Hepatocyte (in vitro differentiated cells): ENCODE results near the gene ZIM2. TPM values are rescaled to one million over a fixed set of nuclear protein-coding genes. Genes with fewer than 3 reads are reported as not detected.

Experiments used
- DNase-seq: peaks from one replicate; pipeline ENCODE4 v3.0.0-alpha.2; 2016; ENCODE audit warnings: low spot score
- H2AFZ ChIP-seq: fragments of 200-600 bp; sonication (generic); 2 replicates; pipeline ENCODE4 v1.6.0; 2016; ENCODE audit warnings: antibody characterized with exemption, mild to moderate bottlenecking
- H3K27ac ChIP-seq: fragments of 200-600 bp; sonication (generic); 2 replicates; pipeline ENCODE4 v1.5.1; 2016; ENCODE audit warnings: mild to moderate bottlenecking
- H3K27me3 ChIP-seq: fragments of 200-600 bp; sonication (generic); 2 replicates; pipeline ENCODE4 v1.6.1; 2016
- H3K36me3 ChIP-seq: fragments of 200-600 bp; sonication (generic); replicated peaks from 2 replicates; pipeline ENCODE4 v1.5.1; 2016; ENCODE audit warnings: low read depth; ENCODE audit not compliant: insufficient read depth
- H3K4me1 ChIP-seq: fragments of 200-600 bp; sonication (generic); 2 replicates; pipeline ENCODE4 v1.5.1; 2016; ENCODE audit warnings: mild to moderate bottlenecking, moderate library complexity; ENCODE audit not compliant: insufficient read depth
- H3K4me2 ChIP-seq: fragments of 200-600 bp; sonication (generic); 2 replicates; pipeline ENCODE4 v1.6.0; 2016
- H3K4me3 ChIP-seq: fragments of 200-600 bp; sonication (generic); 2 replicates; pipeline ENCODE4 v1.5.1; 2016; ENCODE audit warnings: mild to moderate bottlenecking
- H3K79me2 ChIP-seq: fragments of 200-600 bp; sonication (generic); 2 replicates; pipeline ENCODE4 v1.6.0; 2017; ENCODE audit warnings: mild to moderate bottlenecking
- H3K9me2 ChIP-seq: fragments of 200-600 bp; sonication (generic); replicated peaks from 2 replicates; pipeline ENCODE4 v1.6.0; 2017; ENCODE audit warnings: mild to moderate bottlenecking; ENCODE audit not compliant: insufficient read depth
- H3K9me3 ChIP-seq: fragments of 200-600 bp; sonication (generic); 2 replicates; pipeline ENCODE4 v1.5.1; 2016; ENCODE audit warnings: low read depth, mild to moderate bottlenecking
- H4K20me1 ChIP-seq: fragments of 200-600 bp; sonication (generic); 2 replicates; pipeline ENCODE4 v1.6.0; 2016; ENCODE audit warnings: mild to moderate bottlenecking; ENCODE audit not compliant: insufficient read depth, poor library complexity, severe bottlenecking
- EZH2 ChIP-seq: fragments of 200-600 bp; sonication (generic); IDR thresholded peaks from 2 replicates; pipeline ENCODE4 v1.6.1; 2016; ENCODE audit warnings: antibody characterized with exemption, mild to moderate bottlenecking, borderline replicate concordance
- EZH2phosphoT487 ChIP-seq: fragments of 200-600 bp; sonication (generic); IDR thresholded peaks from one replicate; pipeline ENCODE4 v1.6.1; 2018; ENCODE audit warnings: antibody characterized with exemption, mild to moderate bottlenecking, low read depth, moderate library complexity; ENCODE audit not compliant: unreplicated experiment, severe bottlenecking
- WGBS: methylation state at CpG from one replicate; pipeline ENCODE4 v1.1.6; 2016; ENCODE audit warnings: low lambda C conversion rate; ENCODE audit errors: missing lambda C conversion rate; 5-methylcytosine and 5-hydroxymethylcytosine counted together
- polyA plus RNA-seq: library from polyadenylated mRNA; unstranded; fragments of >200 nt; fragmentation: Nextera tagmentation; extraction: Ambion mirVana; gene quantifications from 2 replicates; pipeline ENCODE4 v1.2.1, GENCODE V29; 2016
- total RNA-seq: library from RNA; depleted of rRNA; stranded (reverse); fragments of >200 nt; gene quantifications from 2 replicates; pipeline ENCODE4 v1.2.3, GENCODE V29; 2014
- TF ChIP-seq, protein P1 (sequence below): fragments of 200-600 bp; sonication (generic); IDR thresholded peaks from 2 replicates; pipeline ENCODE4 v1.5.1; 2016; ENCODE audit warnings: antibody characterized with exemption, mild to moderate bottlenecking; ENCODE audit not compliant: poor library complexity

Gene ZIM2
- total and polyA plus RNA-seq, 2 experiments from 2014 or later, result not detected

DNA sequence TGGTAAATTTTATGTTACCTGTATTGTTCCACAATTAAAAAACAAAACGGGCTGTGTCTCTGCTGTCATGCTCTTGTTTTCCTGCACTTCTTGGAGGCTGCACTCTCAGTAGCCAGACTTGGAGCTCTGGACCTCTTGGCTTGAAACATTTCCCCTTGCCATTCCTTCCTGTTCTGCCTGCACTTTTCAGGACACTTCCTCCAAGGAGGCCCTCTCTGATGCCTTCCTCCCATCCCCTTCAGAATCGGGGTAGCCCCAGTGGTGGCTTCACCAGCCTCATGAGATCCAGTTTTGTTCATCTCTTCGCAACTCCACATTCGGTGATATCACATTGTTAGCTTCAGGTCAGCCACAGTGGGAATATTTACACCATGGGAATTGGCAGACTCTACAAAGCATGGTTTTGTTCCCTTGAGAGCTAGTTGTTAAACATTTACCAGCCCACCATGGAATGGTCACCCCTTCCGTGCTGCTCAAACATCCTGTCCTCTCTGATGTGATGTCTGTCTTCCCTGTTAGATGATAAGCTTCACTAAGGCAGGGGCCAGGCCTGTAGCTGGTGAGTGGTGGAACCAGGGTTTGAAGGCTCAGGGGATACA lies 40.2 kb upstream of the ZIM2 start:
- Histone ChIP-seq H3K4me2 (no peak overlapping the region), H3K4me1 (no peaks in the 10 kb centered on the region), H2AFZ (no peak overlapping the region), H3K4me3 (no peak overlapping the region), H3K9me3 (no peaks in the 10 kb centered on the region), H3K36me3 (no peaks in the 10 kb centered on the region), H3K27me3 (no peaks in the 10 kb centered on the region), H3K27ac (no peak overlapping the region), H3K9me2 (no peaks in the 10 kb centered on the region), H3K79me2 (no peaks in the 10 kb centered on the region), H4K20me1 (no peaks in the 10 kb centered on the region)
- 72% methylated on average over 5 of the region's 5 CpGs for WGBS
- TF ChIP-seq EZH2phosphoT487, result no peak
- no peak for TF ChIP-seq EZH2
- TF ChIP-seq, protein P1, sequence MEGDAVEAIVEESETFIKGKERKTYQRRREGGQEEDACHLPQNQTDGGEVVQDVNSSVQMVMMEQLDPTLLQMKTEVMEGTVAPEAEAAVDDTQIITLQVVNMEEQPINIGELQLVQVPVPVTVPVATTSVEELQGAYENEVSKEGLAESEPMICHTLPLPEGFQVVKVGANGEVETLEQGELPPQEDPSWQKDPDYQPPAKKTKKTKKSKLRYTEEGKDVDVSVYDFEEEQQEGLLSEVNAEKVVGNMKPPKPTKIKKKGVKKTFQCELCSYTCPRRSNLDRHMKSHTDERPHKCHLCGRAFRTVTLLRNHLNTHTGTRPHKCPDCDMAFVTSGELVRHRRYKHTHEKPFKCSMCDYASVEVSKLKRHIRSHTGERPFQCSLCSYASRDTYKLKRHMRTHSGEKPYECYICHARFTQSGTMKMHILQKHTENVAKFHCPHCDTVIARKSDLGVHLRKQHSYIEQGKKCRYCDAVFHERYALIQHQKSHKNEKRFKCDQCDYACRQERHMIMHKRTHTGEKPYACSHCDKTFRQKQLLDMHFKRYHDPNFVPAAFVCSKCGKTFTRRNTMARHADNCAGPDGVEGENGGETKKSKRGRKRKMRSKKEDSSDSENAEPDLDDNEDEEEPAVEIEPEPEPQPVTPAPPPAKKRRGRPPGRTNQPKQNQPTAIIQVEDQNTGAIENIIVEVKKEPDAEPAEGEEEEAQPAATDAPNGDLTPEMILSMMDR, result no peak
- no peak for DNase-seq

DNA sequence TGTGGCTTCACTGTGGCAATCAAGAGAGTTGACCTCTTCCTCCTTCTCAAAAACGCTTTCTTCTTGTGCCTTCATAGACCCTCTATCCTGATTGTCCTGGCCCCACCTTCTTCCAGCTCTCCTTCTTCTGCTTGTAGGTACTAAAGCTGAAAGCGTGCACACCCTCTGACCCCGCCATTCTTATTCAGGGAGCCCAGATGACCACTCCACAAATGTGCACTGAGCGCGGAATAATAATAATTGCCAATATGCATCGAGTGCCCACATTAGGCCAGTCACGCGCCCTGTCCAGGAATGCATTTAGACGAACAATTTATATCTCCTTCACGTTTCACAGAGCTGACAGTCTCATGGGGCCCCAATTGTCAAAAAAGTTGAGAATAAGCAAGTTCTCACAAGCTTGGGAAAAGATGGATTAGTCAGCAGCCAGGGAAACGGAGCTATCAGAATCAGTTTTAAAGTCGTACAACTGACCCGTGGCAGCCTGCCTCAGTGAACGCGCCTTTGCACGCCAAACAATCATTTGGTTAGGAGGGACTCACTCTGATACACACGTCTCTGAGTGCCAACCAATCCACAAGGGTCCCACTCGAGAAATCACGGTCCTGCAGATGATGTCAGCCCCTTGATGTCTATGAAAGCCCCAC lies 36.7 kb upstream of the ZIM2 start:
- H3K4me2 ChIP-seq, result no peak overlapping the region
- 71% methylated on average over 19 of the region's 19 CpGs for WGBS

DNA sequence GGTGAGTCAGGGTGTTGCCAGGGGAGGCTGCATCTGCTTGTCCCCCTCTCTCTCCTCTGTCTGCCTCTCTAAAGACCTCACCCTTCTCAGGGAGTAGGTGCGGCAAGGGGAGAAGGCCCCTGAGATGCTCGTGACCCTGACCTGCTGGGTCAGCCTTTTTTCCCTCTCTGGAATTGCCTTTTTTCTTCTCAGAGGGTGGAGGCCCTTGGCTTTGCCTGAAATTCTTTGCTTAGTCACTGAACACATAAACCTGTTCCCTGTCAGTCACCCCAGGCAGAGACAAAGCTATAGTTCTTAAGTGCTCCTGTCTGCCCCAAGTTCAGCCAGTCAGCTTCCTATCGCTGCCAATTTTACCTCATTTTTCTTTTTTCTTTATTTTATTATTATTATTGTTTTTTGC lies 35.2 kb upstream of the ZIM2 start:
- Histone ChIP-seq H3K4me2 (no peak overlapping the region), H3K27me3 (no peaks in the 10 kb centered on the region), H3K4me1 (no peaks in the 10 kb centered on the region), H3K9me3 (no peaks in the 10 kb centered on the region), H4K20me1 (no peaks in the 10 kb centered on the region), H3K4me3 (no peak overlapping the region), H3K9me2 (no peaks in the 10 kb centered on the region), H3K79me2 (no peaks in the 10 kb centered on the region), H3K27ac (no peak overlapping the region), H2AFZ (no peak overlapping the region), H3K36me3 (no peaks in the 10 kb centered on the region)
- 86% methylated on average over 3 of the region's 3 CpGs for WGBS
- TF ChIP-seq, protein P1, result no peak
- TF ChIP-seq EZH2phosphoT487, result no peak
- DNase-seq, result no peak

More for the DNA sequence above, 36.7 kb upstream of the ZIM2 start:
- Histone ChIP-seq H3K79me2 (no peaks in the 10 kb centered on the region), H3K4me3 (no peak overlapping the region), H3K9me2 (no peaks in the 10 kb centered on the region), H3K27me3 (no peaks in the 10 kb centered on the region), H3K4me1 (no peaks in the 10 kb centered on the region), H3K9me3 (no peaks in the 10 kb centered on the region), H3K36me3 (no peaks in the 10 kb centered on the region), H3K27ac (no peak overlapping the region), H2AFZ (no peak overlapping the region), H4K20me1 (no peaks in the 10 kb centered on the region)
- TF ChIP-seq EZH2phosphoT487 (no peak), EZH2 (no peak)
- TF ChIP-seq, protein P1, result no peak
- no peak for DNase-seq
